H9 (cell line): ENCODE data around the gene GBA2. TPM values are rescaled to one million over a fixed set of nuclear protein-coding genes. Genes with fewer than 3 reads are reported as not detected.

Source experiments
- DNase-seq: peaks from one replicate; pipeline ENCODE4 v3.0.0-alpha.2; 2017
- H2AFZ ChIP-seq: one replicate; pipeline ENCODE4 v1.6.1; 2013; ENCODE audit warnings: mild to moderate bottlenecking, low read length, control low read depth, moderate library complexity
- H2AK5ac ChIP-seq: 2 replicates; pipeline ENCODE4 v1.6.1; 2013; ENCODE audit warnings: low read length, control low read depth, mixed read lengths; ENCODE audit not compliant: insufficient read length
- H2BK120ac ChIP-seq: one replicate; pipeline ENCODE4 v1.6.1; 2013; ENCODE audit warnings: low read depth, mild to moderate bottlenecking, low read length, control low read depth, inconsistent platforms; ENCODE audit not compliant: poor library complexity, severe bottlenecking
- H2BK12ac ChIP-seq: 2 replicates; pipeline ENCODE4 v1.6.1; 2013; ENCODE audit warnings: low read length, control low read depth, mixed read lengths, low read depth; ENCODE audit not compliant: insufficient read length
- H2BK15ac ChIP-seq: 2 replicates; pipeline ENCODE4 v1.6.1; 2013; ENCODE audit warnings: low read depth, low read length, control low read depth
- H2BK20ac ChIP-seq: one replicate; pipeline ENCODE4 v1.6.1; 2013; ENCODE audit warnings: low read depth, mild to moderate bottlenecking, low read length, control low read depth, inconsistent platforms; ENCODE audit not compliant: poor library complexity, severe bottlenecking
- H2BK5ac ChIP-seq: 2 replicates; pipeline ENCODE4 v1.6.1; 2013; ENCODE audit warnings: low read length, control low read depth, mixed read lengths; ENCODE audit not compliant: insufficient read length
- H3K14ac ChIP-seq: 2 replicates; pipeline ENCODE4 v1.6.1; 2013; ENCODE audit warnings: low read length, control low read depth; ENCODE audit not compliant: insufficient read depth
- H3K18ac ChIP-seq: 2 replicates; pipeline ENCODE4 v1.6.1; 2013; ENCODE audit warnings: low read depth, mild to moderate bottlenecking, mixed read lengths, low read length, control low read depth; ENCODE audit not compliant: insufficient read length
- H3K23ac ChIP-seq: 2 replicates; pipeline ENCODE4 v1.6.1; 2013; ENCODE audit warnings: low read length, control low read depth, mixed read lengths, low read depth; ENCODE audit not compliant: insufficient read length
- H3K23me2 ChIP-seq: 2 replicates; pipeline ENCODE4 v1.6.1; 2013; ENCODE audit warnings: low read depth, mild to moderate bottlenecking, mixed read lengths, low read length, control low read depth; ENCODE audit not compliant: insufficient read length, poor library complexity, severe bottlenecking
- H3K27ac ChIP-seq: 2 replicates; pipeline ENCODE4 v1.5.1; 2013; ENCODE audit warnings: low read length, control low read depth, mixed read lengths, low read depth; ENCODE audit not compliant: insufficient read length
- H3K27me3 ChIP-seq: 2 replicates; pipeline ENCODE4 v1.6.1; 2013; ENCODE audit warnings: low read length, control low read depth, inconsistent platforms; ENCODE audit not compliant: insufficient read depth
- H3K4ac ChIP-seq: 2 replicates; pipeline ENCODE4 v1.6.1; 2013; ENCODE audit warnings: low read depth, mild to moderate bottlenecking, control low read depth, inconsistent platforms, low read length, moderate library complexity
- H3K4me1 ChIP-seq: 2 replicates; pipeline ENCODE4 v1.6.1; 2013; ENCODE audit warnings: low read length, control low read depth, inconsistent platforms; ENCODE audit not compliant: insufficient read depth
- H3K4me2 ChIP-seq: 2 replicates; pipeline ENCODE4 v1.6.1; 2013; ENCODE audit warnings: low read length, control low read depth, mixed read lengths; ENCODE audit not compliant: insufficient read length, insufficient read depth
- H3K56ac ChIP-seq: 2 replicates; pipeline ENCODE4 v1.6.1; 2013; ENCODE audit warnings: low read depth, mild to moderate bottlenecking, mixed read lengths, low read length, control low read depth; ENCODE audit not compliant: insufficient read length
- H3K79me1 ChIP-seq: 2 replicates; pipeline ENCODE4 v1.6.1; 2013; ENCODE audit warnings: low read depth, mild to moderate bottlenecking, moderate library complexity, low read length, control low read depth, inconsistent platforms; ENCODE audit not compliant: insufficient read depth, poor library complexity, severe bottlenecking
- H3K79me2 ChIP-seq: 2 replicates; pipeline ENCODE4 v1.6.1; 2013; ENCODE audit warnings: low read length, control low read depth, inconsistent platforms; ENCODE audit not compliant: insufficient read depth
- H3K9ac ChIP-seq: 2 replicates; pipeline ENCODE4 v1.6.1; 2013; ENCODE audit warnings: low read length, control low read depth, mixed read lengths; ENCODE audit not compliant: insufficient read length; ENCODE audit errors: extremely low read depth
- H3K9me3 ChIP-seq: one replicate; pipeline ENCODE4 v1.6.1; 2013; ENCODE audit warnings: low read depth, low read length, inconsistent platforms; ENCODE audit not compliant: control insufficient read depth
- H3T11ph ChIP-seq: one replicate; pipeline ENCODE4 v1.6.1; 2013; ENCODE audit warnings: mild to moderate bottlenecking, low read length, control low read depth, inconsistent platforms
- H4K20me1 ChIP-seq: one replicate; pipeline ENCODE4 v1.6.1; 2013; ENCODE audit not compliant: control insufficient read depth, insufficient read length, insufficient read depth
- H4K5ac ChIP-seq: 2 replicates; pipeline ENCODE4 v1.6.1; 2013; ENCODE audit warnings: low read depth, mild to moderate bottlenecking, mixed read lengths, low read length, control low read depth; ENCODE audit not compliant: insufficient read length
- H4K8ac ChIP-seq: replicated peaks from 2 replicates; pipeline ENCODE4 v1.6.1; 2013; ENCODE audit warnings: low read length, control low read depth, mixed read lengths, low read depth; ENCODE audit not compliant: insufficient read length
- H4K91ac ChIP-seq: 2 replicates; pipeline ENCODE4 v1.6.1; 2013; ENCODE audit warnings: low read depth, mild to moderate bottlenecking, moderate library complexity, mixed read lengths, low read length, control low read depth; ENCODE audit not compliant: insufficient read length
- H3K27ac Mint-ChIP-seq, 3 experiments: 2 replicates in 2 of 3; 3 replicates in 1 of 3; pipeline ENCODE4 v1.8.0; 2020 to 2021; ENCODE audit warnings: mixed read lengths in 3 of 3, mild to moderate bottlenecking in 1 of 3, moderate library complexity in 1 of 3
- H3K27me3 Mint-ChIP-seq: 2 replicates; pipeline ENCODE4 v1.8.0; 2021; ENCODE audit warnings: low read depth, mild to moderate bottlenecking, moderate library complexity, mixed read lengths
- H3K36me3 Mint-ChIP-seq, 3 experiments: 2 replicates in 2 of 3; 3 replicates in 1 of 3; pipeline ENCODE4 v1.8.0; 2020 to 2021; ENCODE audit warnings: low read depth in 3 of 3, mixed read lengths in 3 of 3; ENCODE audit not compliant: insufficient read depth in 1 of 3
- H3K4me1 Mint-ChIP-seq, 2 experiments: 2 replicates each; pipeline ENCODE4 v1.8.0; 2020; ENCODE audit warnings: mixed read lengths in 2 of 2
- H3K4me3 Mint-ChIP-seq, 2 experiments: 2 replicates in 1 of 2; 3 replicates in 1 of 2; pipeline ENCODE4 v1.8.0; 2020 to 2021; ENCODE audit warnings: mild to moderate bottlenecking in 2 of 2, mixed read lengths in 2 of 2, moderate library complexity in 1 of 2
- H3K9me3 Mint-ChIP-seq, 2 experiments: 2 replicates in 1 of 2; 3 replicates in 1 of 2; pipeline ENCODE4 v1.8.0; 2020; ENCODE audit warnings: mild to moderate bottlenecking in 2 of 2, mixed read lengths in 2 of 2, moderate library complexity in 1 of 2
- WGBS: extraction: QIAGEN DNeasy Blood & Tissue Kit; methylation state at CpG from one replicate; pipeline ENCODE4 v1.1.7; 2013; ENCODE audit warnings: missing lambda C conversion rate, low lambda C conversion rate, mixed read lengths; ENCODE audit not compliant: insufficient read length; ENCODE audit errors: extremely low coverage; 5-methylcytosine and 5-hydroxymethylcytosine counted together
- total RNA-seq: library from RNA; stranded (reverse); gene quantifications from 2 replicates; pipeline ENCODE4 v1.2.1, GENCODE V29; 2021
- TF ChIP-seq, protein P1 (sequence below): fragments of 200-600 bp; sonication (generic); conservative IDR thresholded peaks from 3 replicates; pipeline ENCODE4 v1.8.0; 2021; ENCODE audit warnings: antibody characterized with exemption, mild to moderate bottlenecking

GBA2 gene
- total RNA-seq, 1 experiment from 2014 or later: 103 TPM

DNA sequence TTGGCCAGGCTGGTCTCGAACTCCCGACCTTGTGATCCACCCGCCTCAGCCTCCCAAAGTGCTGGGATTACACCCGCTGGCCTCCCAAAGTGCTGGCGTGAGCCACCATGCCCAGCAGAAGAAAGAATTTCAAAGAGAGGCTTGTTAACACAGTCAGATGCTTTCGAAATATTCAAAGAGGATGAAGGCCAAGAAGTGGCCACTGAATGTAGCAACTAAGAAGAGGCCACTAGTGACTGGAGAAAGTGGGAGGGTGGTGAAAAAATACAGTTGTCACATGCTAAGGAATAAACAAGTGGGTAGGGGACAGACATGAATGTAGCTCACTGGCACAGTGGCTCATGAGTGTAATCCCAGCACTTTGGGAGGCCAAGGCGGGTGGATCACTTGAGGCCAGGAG, 46.3 kb downstream of the GBA2 start:
- Histone ChIP-seq H3K27me3 (no peaks in the 10 kb centered on the region), H3K4me2 (no peak overlapping the region), H3T11ph (no peak overlapping the region), H3K27ac (no peak overlapping the region), H4K20me1 (no peaks in the 10 kb centered on the region), H3K79me2 (no peaks in the 10 kb centered on the region), H4K91ac (no peak overlapping the region), H2BK5ac (no peak overlapping the region), H3K18ac (no peak overlapping the region), H4K5ac (no peak overlapping the region), H3K79me1 (no peaks in the 10 kb centered on the region), H3K23ac (no peak overlapping the region), H3K4ac (no peak overlapping the region), H3K23me2 (no peaks in the 10 kb centered on the region), H2AK5ac (no peak overlapping the region), H2BK12ac (no peak overlapping the region), H3K56ac (no peak overlapping the region), H4K8ac (no peak overlapping the region), H3K4me1 (no peaks in the 10 kb centered on the region), H3K9me3 (no peaks in the 10 kb centered on the region), H3K9ac (no peak overlapping the region), H2BK120ac (no peak overlapping the region), H2AFZ (no peak overlapping the region), H3K14ac (no peak overlapping the region), H2BK20ac (no peak overlapping the region), H2BK15ac (no peak overlapping the region)
- Mint-ChIP-seq H3K4me3 (no peak overlapping the region), H3K36me3 (peaks cover 0 to 41% (median 35%) of the 10 kb centered on the region in 3 experiments), H3K27me3 (no peaks in the 10 kb centered on the region), H3K9me3 (no peaks in the 10 kb centered on the region), H3K27ac (no peak overlapping the region), H3K4me1 (no peaks in the 10 kb centered on the region)
- no peak for DNase-seq
- no CpG with 5 or more reads among the region's 7 CpGs for WGBS
- TF ChIP-seq, protein P1, sequence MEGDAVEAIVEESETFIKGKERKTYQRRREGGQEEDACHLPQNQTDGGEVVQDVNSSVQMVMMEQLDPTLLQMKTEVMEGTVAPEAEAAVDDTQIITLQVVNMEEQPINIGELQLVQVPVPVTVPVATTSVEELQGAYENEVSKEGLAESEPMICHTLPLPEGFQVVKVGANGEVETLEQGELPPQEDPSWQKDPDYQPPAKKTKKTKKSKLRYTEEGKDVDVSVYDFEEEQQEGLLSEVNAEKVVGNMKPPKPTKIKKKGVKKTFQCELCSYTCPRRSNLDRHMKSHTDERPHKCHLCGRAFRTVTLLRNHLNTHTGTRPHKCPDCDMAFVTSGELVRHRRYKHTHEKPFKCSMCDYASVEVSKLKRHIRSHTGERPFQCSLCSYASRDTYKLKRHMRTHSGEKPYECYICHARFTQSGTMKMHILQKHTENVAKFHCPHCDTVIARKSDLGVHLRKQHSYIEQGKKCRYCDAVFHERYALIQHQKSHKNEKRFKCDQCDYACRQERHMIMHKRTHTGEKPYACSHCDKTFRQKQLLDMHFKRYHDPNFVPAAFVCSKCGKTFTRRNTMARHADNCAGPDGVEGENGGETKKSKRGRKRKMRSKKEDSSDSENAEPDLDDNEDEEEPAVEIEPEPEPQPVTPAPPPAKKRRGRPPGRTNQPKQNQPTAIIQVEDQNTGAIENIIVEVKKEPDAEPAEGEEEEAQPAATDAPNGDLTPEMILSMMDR: no peak
